Ovary (tissue), 3 donors: Measurements from ENCODE around the gene ARPC5L.

Experiments used
- CTCF ChIP-seq, 3 donors: fragments of 450-650 bp in 2 of 3; fragments of 200-600 bp in 1 of 3; IDR thresholded peaks; one replicate each; pipeline versions ENCODE4 v1.5.1 to v1.8.0; 2016 to 2022; ENCODE audit warnings: antibody characterized with exemption in 3 of 3, mild to moderate bottlenecking in 1 of 3
- POLR2A ChIP-seq: fragments of 450-650 bp; IDR thresholded peaks from one replicate; pipeline ENCODE4 v1.6.1; 2017; ENCODE audit warnings: antibody characterized with exemption, mild to moderate bottlenecking, moderate library complexity
- donor health status: DM: no; HTN: no; CAD: no.

GRCh38 chr9:124885551-124885950, 23.6 kb downstream of the ARPC5L start:
- no peak for TF ChIP-seq CTCF (IDR thresholded peaks at IDR 0.05)
- TF ChIP-seq POLR2A, result no peak
